ENCODE data around the gene RIMBP2.

RIMBP2 gene

DNA sequence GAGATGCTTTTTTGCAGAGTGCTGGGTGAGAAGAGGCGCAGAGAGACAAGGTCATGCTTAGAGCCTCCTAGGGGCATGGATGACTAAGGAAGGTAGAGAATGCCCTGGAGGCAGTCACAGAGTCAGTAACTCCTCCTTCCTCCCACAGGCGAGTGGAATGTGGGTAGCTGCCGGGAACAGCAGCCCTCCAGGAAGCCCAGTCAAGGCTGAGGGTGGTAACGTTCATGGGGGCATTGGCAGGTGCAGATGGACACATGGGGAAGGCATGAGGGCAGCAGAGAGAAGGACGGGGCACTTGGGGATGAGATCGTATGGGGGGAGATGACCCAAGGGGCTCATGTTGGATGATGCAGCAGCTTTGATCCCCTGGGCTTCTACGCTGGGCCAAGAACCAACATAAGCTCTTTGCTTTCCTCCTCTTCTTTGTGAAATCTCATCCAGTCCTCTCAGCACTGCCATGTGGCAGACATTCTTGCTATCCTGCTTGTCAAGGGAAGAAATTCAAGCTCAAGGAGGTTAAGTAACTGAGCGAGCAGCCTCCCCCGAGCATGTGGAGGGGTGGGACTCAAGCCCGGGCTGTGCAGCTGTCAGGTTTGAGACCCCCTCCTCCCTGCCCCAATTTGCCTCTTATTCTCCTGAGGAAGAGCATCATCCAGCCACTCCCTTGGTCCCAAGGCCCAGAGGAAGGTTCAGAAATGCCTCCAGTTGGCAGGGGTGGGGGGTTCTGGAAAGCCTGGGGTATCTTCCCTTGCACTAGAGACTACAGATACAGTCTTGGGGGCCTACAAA is 190.5 kb downstream of the RIMBP2 start:
- DNase-seq = no peak

DNA sequence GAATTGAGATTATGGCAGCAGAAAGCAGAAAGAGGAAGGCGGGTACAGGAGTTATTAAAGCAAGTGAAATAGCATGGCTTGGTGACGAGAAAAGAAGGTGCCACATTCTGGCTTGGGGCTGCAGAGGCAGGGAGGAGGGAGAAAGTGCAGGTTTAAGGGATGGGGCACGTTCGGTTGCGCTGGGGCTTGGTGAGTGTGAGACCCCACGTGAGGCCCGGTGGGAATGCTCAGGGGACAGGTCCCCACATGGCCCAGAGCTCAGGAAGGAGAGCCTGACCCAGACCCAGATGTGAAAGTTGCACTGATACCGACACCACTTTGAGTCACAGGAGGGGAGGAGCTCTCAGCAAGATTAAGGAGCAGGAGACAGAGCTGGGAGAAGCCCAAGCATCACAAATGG is 191.3 kb downstream of the RIMBP2 start:
- DNase-seq = no peak

DNA sequence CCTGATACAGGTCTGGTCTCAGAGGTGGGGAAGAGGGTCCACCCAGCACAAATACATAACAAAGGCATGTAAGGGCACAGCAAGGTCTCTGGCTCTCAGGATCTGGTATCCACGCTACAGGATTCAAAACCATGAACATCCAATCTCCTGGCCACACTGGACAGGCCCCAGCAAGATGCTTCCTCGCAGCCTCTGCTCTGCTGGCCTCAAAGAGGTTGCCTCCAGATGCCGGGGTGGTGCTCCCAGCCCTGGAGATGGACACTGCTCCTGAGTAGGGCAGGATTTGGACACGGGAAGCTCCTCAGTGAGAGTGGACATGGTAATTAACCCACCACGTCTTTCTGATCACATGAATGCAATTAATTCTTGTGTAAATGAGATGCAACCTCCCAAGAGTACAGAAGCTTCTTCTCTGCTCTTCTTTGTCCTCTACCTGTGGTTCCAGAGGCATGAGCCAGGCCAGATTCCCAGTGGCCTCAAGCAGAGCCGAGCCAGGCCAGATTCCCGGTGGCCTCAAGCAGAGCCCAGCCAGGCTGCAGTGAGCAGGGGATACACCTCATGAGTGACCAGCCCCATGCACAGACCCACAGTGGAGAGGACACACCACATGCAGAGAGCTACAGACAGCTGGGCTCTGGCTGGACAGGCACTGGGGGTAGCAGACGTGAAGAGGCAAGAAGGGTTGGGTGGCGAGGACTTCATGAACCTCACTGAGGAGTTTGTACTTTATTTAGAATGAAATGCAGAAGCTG is 192.1 kb downstream of the RIMBP2 start:
- no peak for DNase-seq

DNA sequence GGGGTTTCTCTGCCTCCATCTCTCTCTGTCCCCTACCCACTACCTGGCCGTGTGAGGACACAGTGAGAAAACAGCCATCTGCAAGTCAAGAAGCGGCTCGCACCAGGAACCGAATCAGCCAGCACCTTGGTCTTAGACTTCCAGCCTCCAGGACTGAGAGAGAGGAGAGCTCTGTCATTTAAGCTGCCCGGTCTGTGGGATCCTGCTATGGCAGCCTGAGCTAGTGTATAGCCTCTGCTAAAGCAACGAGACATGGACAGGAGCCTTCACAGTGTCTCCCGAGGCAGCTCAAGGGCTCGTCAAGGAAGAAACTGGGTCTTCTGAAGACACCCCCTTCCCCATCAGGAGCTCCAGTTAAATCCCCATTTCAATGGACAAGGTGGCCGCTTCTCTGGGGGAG is 192.9 kb downstream of the RIMBP2 start:
- DNase-seq = no peak

DNA sequence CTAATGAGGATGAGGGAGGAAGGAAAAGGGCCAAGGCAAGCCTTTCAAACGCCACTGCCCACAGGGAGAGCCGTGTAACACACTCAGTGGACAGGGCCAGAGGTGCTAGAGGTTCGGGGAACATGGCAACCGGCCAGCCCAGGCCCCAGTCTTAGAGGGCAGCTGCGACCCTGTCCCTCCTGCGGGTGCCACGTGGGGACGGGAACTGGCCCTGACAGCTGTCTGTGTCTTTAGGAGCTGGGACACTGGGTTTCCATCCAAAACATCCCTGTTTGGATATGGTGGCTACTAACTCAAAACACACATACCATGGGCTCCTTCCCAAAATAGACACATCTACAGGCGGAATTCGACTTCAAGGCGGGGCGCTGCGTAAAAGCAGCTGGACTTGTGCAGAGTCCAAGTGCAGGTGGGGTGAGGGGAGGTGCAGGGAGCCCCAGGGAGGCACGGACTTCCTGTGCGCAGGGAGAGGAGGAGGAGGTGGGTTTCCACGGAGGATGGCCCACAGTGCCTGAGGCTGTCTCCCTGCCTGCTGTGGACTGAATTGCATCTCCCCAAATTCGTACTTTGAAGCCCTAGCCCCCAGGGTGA is 193.8 kb downstream of the RIMBP2 start:
- no peak for DNase-seq

DNA sequence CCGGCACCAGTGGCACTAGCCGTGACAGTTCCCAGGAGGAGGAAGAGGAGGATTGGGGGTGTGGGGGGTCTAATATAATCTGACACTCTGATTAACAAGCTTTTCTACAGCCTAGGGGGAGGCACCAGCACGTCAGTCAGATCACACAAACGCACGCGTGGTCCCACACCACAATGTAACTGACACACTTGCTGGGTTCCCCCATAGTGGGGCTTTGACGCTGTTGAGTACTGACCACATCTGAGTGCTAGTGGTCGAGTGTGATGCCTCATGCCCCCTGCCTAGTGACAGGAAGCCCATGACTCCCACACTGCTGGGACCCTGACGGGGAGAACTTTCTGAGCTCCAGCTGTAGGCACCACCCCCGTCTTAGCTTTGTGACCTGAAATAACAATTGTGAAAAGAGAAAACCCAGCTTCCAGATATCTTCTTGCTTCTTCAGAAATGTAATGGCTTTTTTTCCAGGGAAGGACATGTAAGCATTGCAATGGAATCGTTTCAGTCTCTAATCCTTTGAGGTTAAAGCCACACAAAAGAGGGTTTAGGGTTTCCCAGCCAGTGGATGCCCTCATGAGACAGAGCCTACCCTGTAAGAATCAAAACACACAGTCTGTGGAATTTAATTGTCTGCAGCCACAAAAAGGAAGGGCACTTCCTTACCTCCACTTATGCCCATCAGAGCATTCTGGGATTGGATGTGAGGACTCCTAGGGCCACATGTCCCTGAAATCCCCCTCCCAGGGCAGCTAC is 194.5 kb downstream of the RIMBP2 start:
- no peak for DNase-seq

DNA sequence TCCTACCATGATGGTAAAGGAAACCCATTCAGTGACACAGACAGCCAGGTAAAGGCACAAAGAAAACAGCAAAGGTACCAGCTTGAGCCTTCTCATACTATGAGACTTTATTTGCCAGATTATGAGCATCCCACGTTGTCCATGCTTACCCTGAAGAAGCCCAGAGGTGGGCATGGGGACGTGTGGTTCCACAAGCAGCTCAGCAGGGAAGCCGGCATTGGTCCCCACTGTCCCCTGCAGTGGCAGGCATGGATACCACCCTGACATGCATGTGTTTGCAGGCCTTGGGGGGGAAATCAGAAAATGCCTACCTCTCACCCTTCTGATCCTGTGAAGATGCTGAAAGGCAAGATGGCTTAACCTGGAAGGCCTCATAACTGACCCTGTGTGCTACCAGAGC is 195.3 kb downstream of the RIMBP2 start:
- DNase-seq = no peak

DNA sequence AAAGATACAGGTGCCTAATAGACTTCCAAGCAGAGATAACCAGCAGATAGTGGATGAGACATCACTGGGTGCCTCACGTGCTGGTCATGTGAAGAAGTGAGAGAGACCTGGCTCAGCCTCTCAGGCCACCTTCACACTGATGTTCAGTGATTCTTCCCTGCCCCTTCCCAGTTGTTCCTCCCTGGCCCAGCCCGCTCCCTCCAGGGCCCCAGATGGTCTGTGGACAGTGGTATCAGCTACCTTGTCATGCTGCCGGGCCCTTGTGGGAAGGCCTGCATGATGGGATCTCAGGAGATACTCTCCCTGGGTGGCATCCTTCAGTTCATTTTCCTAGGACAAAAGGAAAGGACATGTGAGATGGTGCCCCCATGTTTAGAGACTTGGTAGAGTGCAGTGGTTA is 198.5 kb downstream of the RIMBP2 start:
- no peak for DNase-seq

DNA sequence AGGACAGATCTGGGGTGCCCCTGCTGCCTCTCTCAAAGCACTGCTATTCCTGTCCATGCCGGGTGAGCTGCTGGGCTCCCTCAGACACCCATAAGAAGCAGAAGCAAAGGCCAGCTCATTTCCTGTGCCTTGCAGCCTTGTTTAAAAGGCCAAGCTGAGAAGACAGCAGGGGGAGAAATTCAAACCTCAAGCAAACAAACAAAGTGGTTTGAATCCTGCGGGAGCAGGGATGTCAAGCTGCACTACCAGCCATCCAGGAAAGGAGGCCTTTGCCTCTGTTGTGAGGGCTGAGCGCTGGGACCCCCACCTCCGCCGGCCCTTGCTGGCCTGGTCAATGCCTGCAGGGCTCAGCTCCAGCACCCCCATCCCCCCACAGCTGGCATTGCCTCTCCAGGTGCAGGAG is 201.9 kb downstream of the RIMBP2 start:
- DNase-seq = no peak

DNA sequence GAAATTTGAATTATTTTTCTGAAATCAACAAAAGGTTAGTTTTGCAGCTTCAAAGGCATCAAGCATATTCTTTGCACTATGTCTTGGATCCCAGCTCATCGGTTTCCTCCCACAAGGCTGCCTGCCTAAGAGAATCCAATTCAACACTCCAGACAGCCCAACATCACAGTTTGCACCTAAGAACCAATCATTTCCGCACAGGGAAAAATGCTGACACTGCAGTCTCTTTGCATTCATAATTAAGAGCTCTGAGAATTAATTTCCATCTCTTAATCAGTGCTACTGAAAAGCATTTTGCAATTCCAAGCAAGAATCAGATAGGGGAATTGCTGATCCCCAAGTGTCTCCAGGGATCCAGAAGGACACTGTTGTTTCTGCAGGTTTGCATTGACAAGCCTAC is 202.5 kb downstream of the RIMBP2 start:
- DNase-seq = no peak

DNA sequence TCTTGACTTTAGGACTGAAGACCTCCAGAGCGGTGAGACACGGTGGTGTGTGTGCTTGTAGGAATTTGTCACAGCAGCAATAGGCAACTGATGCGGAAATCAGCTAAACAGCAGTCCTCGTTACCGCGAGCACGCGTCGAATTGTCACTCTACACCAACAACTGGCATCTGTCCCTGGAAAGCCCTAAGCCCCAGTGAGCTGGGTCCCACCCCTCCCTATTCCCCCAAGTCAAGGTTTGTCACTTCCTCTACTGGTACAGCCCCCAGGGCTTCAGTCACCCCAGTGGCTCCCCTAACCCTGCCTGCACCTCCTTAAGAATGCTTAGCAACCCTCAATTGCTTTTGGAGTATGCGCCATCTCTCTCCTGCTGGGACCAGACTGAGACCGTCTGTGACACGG is 204.8 kb downstream of the RIMBP2 start:
- DNase-seq = no peak

DNA sequence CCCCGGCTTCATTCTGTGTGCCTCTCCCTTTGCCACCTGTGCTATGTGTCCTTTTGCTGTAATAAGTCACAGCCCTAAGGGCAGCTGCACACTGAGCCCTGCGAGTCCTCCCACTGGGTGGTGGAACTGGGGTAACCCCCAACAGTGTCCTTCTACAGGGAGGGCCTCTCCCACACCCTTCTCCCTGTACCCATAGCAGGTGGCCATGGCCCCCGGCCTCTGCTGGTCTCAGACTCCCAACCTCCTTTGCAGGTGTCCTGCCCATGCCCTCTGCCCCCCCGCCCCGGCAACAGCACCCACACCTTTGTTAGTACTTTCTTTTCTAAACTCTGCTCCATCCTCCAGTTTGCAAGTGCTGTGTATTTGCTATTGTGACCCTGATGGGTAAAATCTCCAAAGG is 206.6 kb downstream of the RIMBP2 start:
- DNase-seq = no peak

DNA sequence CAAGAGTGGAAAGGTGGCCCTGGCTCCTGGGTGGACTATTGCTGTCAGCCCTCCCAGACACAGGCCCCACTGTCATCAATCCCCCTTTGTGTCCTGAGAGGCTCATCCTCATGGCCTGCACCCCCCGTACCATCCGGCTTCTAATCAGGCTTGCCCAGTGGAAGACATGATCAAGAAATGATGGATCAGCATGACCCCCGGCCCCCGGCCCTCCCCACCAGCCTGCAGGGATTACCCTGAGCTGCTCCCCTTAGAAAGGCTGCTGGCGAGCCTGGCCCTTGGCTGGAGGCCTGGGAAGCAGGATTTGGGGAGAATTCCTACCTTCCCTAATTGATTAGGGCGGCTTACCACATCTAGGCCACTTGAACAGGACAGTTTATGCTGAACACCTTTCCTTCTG is 207.3 kb downstream of the RIMBP2 start:
- no peak for DNase-seq

DNA sequence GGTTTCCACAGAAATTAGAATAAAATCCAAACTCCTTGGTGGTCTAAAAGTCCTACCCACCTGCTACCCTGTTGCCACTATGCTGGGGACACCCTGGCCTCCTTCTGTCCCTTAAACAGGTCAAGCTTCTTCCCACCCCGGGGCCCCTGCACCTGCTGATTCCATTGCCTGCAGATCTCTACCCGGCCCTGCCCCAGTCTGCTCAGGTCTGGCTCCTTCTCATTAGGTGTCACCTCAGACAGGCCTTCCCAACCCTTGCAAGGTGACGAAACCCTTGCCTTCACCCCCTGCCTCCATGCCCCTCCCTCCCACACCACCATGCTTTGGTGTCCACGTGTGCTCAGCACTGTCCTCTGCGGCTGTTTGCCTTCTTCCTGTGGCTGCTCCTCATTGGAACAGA is 207.8 kb downstream of the RIMBP2 start:
- no peak for DNase-seq

DNA sequence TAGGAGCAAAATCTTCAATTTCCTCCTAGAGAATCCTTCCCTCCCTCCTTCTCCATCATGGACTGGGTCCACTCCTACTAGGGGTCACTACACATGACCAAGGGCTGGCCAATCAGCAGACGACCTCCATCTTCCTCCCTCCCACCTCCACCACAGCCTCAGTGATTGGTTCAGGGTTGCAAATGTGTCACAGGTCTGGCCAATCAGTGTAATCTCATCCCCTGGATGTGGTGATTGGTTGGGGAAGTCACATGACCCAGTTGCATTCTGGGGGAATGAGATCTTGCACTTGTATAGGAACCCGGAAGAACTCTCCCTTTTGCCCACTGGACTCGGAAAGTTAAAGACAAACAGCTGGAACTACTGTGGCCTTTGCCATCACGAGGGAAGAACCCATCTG is 209.3 kb downstream of the RIMBP2 start:
- no peak for DNase-seq

DNA sequence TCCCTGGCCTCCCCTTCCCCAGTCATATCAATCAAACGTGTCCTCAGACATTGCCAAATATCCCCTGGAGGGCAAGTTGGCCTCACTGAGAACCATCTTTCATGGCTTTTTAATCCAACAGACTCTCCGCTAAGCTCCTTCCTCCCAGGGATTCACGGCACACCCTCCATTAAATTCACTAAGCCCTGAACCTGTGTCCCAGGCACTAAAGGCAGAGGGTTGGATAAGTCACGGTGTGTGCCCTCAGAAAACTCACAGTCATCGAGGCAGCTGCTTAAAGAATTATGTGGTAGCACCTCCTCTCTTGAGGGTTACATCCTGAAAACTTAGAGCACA is 211.3 kb downstream of the RIMBP2 start:
- DNase-seq = no peak

DNA sequence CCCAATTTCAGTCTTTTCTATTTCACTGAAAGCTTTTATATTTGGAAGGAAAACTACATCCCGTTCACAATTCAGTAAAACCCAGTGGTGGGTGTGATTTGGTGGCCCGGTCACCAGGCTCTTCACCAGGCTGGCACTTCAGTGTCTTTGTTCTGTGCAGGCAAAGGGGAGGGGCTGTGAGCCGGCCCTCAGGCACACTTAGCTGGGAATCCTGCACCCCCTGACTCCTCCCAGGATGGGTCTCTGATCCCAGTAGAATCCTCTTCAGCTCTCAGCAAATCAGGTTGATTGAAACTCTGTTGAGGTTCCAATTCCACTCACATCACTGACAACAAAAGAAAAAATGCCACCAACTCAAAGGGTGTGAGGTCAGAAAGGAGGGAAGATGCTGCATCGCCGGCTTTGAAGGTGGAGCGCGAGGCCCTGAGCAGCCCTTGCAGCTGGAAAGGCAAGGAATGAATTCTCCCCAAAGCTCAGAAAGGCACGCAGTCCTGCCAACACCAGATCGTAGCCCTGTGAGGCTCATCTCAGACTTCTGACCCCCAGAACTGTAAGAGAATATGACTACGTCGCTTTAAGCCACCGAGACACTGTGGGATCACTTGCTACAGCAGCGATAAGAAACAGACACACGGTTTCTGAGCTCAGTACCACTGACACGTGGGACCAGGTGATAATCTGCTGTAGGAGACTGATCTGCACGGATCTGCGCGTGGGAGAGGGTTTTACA is 211.8 kb downstream of the RIMBP2 start:
- DNase-seq = no peak

DNA sequence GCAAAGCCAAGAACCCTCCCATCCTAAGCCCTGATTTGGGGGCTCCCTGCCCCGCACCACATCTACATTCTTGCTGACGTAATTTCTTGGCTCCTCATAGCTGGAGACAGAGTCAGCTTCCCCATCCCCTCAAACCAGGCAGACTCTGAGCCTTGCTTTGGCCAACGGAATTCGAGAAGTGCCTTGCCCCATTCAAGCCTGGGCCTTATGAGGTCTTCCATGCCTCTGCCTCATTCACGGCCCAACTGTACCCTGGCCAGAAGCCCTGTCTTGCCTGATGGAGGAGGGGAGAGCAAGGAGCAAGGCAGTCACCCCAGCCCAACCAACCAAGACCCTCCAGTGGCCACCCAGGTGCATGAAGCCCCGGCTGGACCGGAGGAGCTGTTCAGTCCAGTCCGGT is 214.3 kb downstream of the RIMBP2 start:
- no peak for DNase-seq

DNA sequence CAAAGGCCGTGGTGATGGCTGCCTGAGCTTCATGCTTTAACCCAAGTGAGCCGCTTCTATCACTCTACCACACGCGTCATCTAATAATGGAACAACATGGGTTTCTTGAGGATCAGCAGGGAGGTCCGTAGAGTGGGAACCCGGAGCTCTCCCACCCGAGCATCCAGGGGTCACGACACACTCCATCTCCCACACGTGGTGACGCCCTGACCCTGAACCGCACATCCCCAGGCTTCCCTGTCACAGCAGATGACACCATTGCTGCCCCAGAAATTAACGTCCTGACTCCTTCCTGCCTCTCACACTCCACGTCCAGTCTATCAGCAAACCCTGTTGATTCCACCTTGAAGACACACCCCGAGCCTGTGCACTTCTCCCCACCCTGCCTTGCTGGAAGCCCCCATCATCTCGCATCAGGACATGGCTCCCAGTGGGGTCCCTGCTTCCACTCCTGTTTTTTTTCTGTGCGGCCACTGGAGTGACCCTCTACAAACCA is 215.2 kb downstream of the RIMBP2 start:
- DNase-seq = no peak

DNA sequence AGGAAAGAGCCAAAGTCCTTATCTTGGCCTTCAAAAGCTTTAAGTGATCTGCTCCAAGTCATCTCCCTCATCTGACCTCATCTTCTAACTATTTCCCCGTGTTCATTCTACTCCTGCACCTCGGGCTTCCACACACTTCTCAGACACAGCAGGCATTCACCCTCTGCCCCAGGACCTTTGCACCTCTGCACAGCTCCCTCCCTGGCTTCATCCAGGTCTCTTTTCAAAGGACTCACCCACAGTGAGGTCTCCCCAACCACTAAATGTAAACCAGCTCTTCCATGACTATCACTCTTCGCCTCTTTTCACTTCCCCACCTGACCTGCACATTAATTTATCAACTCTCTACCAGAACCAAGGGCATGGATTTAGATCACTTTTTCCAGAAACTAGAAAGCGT is 216.6 kb downstream of the RIMBP2 start:
- DNase-seq = no peak

DNA sequence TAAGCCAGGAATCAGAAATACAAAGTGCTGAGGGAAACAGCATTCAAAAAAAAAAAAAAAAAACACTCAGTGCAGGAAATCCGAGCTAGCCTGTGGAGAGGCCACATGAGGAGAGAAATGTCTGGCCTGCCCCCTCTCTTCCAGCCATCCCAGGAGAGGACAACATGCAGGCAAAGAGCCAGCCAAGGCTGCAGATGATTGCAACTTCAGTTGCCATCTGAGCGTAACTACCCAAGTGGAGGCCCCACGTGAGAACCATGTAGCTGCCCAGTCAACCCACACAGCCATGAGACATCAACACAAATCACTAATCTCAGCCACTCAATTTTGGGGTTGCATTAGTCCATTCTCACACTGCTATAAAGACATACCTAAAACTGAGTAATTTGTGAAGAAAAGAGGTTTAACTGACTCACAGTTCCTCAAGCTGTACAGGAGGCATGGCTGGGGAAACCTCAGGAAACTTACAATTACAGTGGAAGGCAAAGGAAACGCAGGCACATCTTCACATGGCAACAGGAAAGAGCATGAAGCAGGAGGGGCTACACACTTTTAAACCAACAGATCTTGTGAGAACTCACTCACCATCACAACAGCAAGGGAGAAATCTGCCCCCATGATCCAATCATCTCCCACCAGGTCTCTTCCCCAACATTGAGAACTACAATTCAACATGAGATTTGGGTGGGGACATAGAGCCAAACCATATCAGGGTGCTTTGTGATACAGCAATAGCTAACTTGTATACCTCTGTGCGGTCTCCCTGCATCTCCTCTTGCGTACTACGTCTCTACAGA is 217.3 kb downstream of the RIMBP2 start:
- DNase-seq = no peak

DNA sequence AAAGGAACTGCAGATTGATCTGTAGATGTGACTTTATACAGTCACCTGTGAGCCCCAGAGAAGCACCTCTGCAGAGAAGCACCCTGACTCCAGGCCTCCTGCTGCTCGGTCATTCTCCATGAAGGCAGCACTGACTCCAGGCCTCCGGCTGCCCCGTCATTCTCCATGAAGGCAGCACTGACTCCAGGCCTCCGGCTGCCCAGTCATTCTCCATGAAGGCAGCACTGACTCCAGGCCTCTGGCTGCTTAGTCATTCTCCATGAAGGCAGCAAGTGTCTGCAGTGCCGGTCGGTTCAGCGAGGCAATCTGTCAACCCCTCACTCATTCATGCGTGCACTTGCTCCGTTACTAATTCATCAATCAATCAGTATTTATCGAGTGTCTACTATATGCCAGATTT is 218.1 kb downstream of the RIMBP2 start:
- DNase-seq = no peak

Measured in NCI-H446 treated with DMSO at 0.1 percent for 48 hours (cell line).